Keratinocyte (primary cell): Measurements from ENCODE around the gene RNF125. TPM values are rescaled to one million over a fixed set of nuclear protein-coding genes. Genes with fewer than 3 reads are reported as not detected.
"Not testable (repeated sequence)": the region's sequence is repeated elsewhere in the genome, so short reads cannot be mapped to it uniquely, and the experiment has no call there.

Experiments used
- DNase-seq: peaks from one replicate; pipeline ENCODE4 v3.0.0-alpha.2; 2011; ENCODE audit warnings: low read depth, missing footprints, low spot score
- FAIRE-seq: peaks from 2 replicates; lab custom pipeline; 2011; peaks lifted over from hg19 to GRCh38; lab: Jason Lieb, UNC
- H2AFZ ChIP-seq: 2 replicates; pipeline ENCODE4 v1.6.0; 2012; ENCODE audit warnings: low read length, control low read depth, inconsistent platforms; ENCODE audit not compliant: control insufficient read depth
- H3K27ac ChIP-seq: 2 replicates; pipeline ENCODE4 v1.5.1; 2011; ENCODE audit warnings: low read length; ENCODE audit not compliant: control insufficient read depth, insufficient read depth
- H3K27me3 ChIP-seq: 3 replicates; pipeline ENCODE4 v1.6.0; 2011; ENCODE audit warnings: low read length; ENCODE audit not compliant: control insufficient read depth, insufficient read depth; ENCODE audit errors: extremely low read depth
- H3K36me3 ChIP-seq, 2 experiments: 2 replicates in 1 of 2; 3 replicates in 1 of 2; pipeline ENCODE4 v1.5.1; 2011; ENCODE audit warnings: low read length in 2 of 2, mild to moderate bottlenecking in 1 of 2; ENCODE audit not compliant: control insufficient read depth in 2 of 2, insufficient read depth in 2 of 2; ENCODE audit errors: extremely low read depth in 1 of 2
- H3K4me1 ChIP-seq: 3 replicates; pipeline ENCODE4 v1.5.1; 2011; ENCODE audit warnings: low read length; ENCODE audit not compliant: control insufficient read depth, insufficient read depth; ENCODE audit errors: extremely low read depth
- H3K4me2 ChIP-seq: 3 replicates; pipeline ENCODE4 v1.6.0; 2011; ENCODE audit warnings: low read depth, low read length; ENCODE audit not compliant: control insufficient read depth, insufficient read depth; ENCODE audit errors: extremely low read depth
- H3K4me3 ChIP-seq, 3 experiments: fragments of 200-600 bp in 1 of 3; sonication (generic) in 1 of 3; 2 replicates in 2 of 3; 3 replicates in 1 of 3; pipeline ENCODE4 v1.5.1; 2011 to 2016; ENCODE audit warnings: low read length in 3 of 3, mild to moderate bottlenecking in 3 of 3, control low read depth in 2 of 3, inconsistent platforms in 1 of 3, low read depth in 1 of 3, mixed read lengths in 1 of 3, mixed run types in 1 of 3, moderate library complexity in 1 of 3; ENCODE audit not compliant: control insufficient read depth in 2 of 3, insufficient read depth in 2 of 3; ENCODE audit errors: extremely low read depth in 1 of 3
- H3K79me2 ChIP-seq: 2 replicates; pipeline ENCODE4 v1.6.0; 2012; ENCODE audit warnings: low read length; ENCODE audit not compliant: control insufficient read depth, insufficient read depth
- H3K9ac ChIP-seq: 3 replicates; pipeline ENCODE4 v1.6.0; 2011; ENCODE audit warnings: low read length; ENCODE audit not compliant: control insufficient read depth, insufficient read depth; ENCODE audit errors: extremely low read depth
- H3K9me1 ChIP-seq: 3 replicates; pipeline ENCODE4 v1.6.0; 2011; ENCODE audit warnings: low read length; ENCODE audit not compliant: control insufficient read depth, insufficient read depth; ENCODE audit errors: extremely low read depth
- H3K9me3 ChIP-seq: 2 replicates; pipeline ENCODE4 v1.5.1; 2012; ENCODE audit warnings: low read depth, low read length; ENCODE audit not compliant: control insufficient read depth
- H4K20me1 ChIP-seq: 3 replicates; pipeline ENCODE4 v1.6.0; 2011; ENCODE audit warnings: low read length; ENCODE audit not compliant: control insufficient read depth, insufficient read depth; ENCODE audit errors: extremely low read depth
- CTCF ChIP-seq, 3 experiments: IDR thresholded peaks in 1 of 3; conservative IDR thresholded peaks in 1 of 3; optimal IDR thresholded peaks in 1 of 3; 2 replicates in 2 of 3; 3 replicates in 1 of 3; pipeline versions ENCODE3 to v1.5.1; 2011; ENCODE audit warnings: low read length in 3 of 3, mild to moderate bottlenecking in 3 of 3, moderate library complexity in 2 of 3, control low read depth in 1 of 3, inconsistent platforms in 1 of 3; ENCODE audit not compliant: insufficient read depth in 2 of 3; ENCODE audit errors: extremely low read depth in 1 of 3
- EZH2 ChIP-seq: IDR thresholded peaks from one replicate; pipeline ENCODE4 v1.6.1; 2012; ENCODE audit warnings: inconsistent platforms, mild to moderate bottlenecking, low read length, moderate library complexity
- dilution Hi-C: fragments of 300-500 bp; cut with MboI; formaldehyde crosslinking; loops from one replicate; pipeline ENCODE4 v1.7.0; 2020; ENCODE audit warnings: low sequenced_read_pairs; ENCODE audit not compliant: extremely low pct_ligation_motif_present
- polyA plus RNA-seq, 5 experiments: library from polyadenylated mRNA; depleted of rRNA in 3 of 5; stranded (reverse) in 3 of 5; stranded (forward) in 1 of 5; unstranded in 1 of 5; fragments of >200 nt; gene quantifications; 1 replicate in 1 of 5; 2 replicates in 3 of 5; 3 replicates in 1 of 5; pipeline versions ENCODE4 v1.2.1 to v1.2.3, GENCODE V29; 2011 to 2012; ENCODE audit warnings: missing spikeins in 2 of 5, low read depth in 1 of 5, low replicate concordance in 1 of 5

The RNF125 gene
- polyA plus RNA-seq, 1 donor (not counting 4 experiments of a cell fraction or from before 2014, with no cell fraction given), result 4.5 TPM

DNA sequence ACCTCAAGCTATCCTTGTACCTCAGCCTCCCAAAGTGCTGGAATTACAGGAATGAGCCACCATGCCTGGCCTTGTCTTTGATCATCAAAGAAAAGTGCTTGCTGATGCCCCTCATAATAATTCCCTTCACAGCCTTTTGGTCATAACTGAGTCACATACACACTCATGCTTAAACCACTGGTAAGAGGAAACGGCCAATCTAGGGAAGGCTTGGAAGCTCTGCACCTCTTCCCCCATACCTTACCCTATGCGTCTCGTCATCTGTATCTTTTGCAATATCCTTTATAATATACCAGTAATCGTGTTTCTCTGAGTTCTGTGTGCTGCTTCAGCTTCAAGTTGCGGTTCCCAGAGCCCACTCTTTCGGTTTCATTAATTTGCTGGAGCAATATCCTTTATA, 68.3 kb downstream of the RNF125 start:
- H3K79me2 ChIP-seq, result no peaks in the 10 kb centered on the region
- no peaks in the 10 kb centered on the region for H4K20me1 ChIP-seq
- dilution Hi-C loops, result no loop called here
- H2AFZ ChIP-seq, result no peak overlapping the region
- DNase-seq (peak; percentile 42), FAIRE-seq (peak; percentile 29)
- no peaks in the 10 kb centered on the region for H3K36me3 ChIP-seq
- H3K9me3 ChIP-seq, result no peaks in the 10 kb centered on the region
- no peaks in the 10 kb centered on the region for H3K9me1 ChIP-seq
- TF ChIP-seq CTCF (optimal IDR thresholded peaks at IDR 0.05 in 1 of 3, IDR thresholded peaks at IDR 0.05 in 1 of 3, conservative IDR thresholded peaks at IDR 0.05 in 1 of 3; ENCODE audit: extremely low read depth in 1 of 3, insufficient read depth in 2 of 3, low read length in 3 of 3), result no peak
- TF ChIP-seq EZH2, result no peak
- H3K9ac ChIP-seq, result no peak overlapping the region
- H3K27me3 ChIP-seq, result no peaks in the 10 kb centered on the region
- H3K4me1 ChIP-seq, result peaks cover 24% of the 10 kb centered on the region
- H3K27ac ChIP-seq, result no peak overlapping the region
- H3K4me2 ChIP-seq, result no peak overlapping the region
- no peak overlapping the region for H3K4me3 ChIP-seq

DNA sequence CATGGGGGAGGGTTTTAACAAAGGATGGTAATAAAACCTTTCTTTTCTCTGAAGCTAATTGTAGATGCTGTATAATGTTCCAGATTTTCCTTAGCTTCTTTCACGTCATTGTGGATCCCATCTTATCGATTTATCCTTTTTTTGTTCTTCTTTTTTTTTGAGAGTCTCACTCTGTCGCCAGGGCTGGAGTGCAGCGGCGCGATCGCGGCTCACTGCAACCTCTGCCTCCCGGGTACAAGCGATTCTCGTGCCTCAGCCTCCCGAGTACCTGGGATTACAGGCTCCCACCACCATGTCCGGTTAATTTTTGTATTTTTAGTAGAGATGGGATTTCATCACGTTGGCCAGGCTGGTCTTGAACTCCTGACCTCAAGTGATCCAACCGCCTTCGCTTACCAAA, 72.2 kb downstream of the RNF125 start:
- Histone ChIP-seq H3K4me1 (peaks cover 24% of the 10 kb centered on the region), H3K79me2 (peaks cover 33% of the 10 kb centered on the region)
- H3K9me1 ChIP-seq, dilution Hi-C loops, H4K20me1 ChIP-seq, DNase-seq, H3K27me3 ChIP-seq, H2AFZ ChIP-seq, H3K4me3 ChIP-seq, H3K9me3 ChIP-seq, H3K27ac ChIP-seq, H3K36me3 ChIP-seq, FAIRE-seq, H3K9ac ChIP-seq, H3K4me2 ChIP-seq: not testable (repeated sequence)

- no peaks in the 10 kb centered on the region for H3K9me1 ChIP-seq
- no peak for TF ChIP-seq CTCF (optimal IDR thresholded peaks at IDR 0.05 in 1 of 3, IDR thresholded peaks at IDR 0.05 in 1 of 3, conservative IDR thresholded peaks at IDR 0.05 in 1 of 3; ENCODE audit: extremely low read depth in 1 of 3, insufficient read depth in 2 of 3, low read length in 3 of 3)
- no peak for TF ChIP-seq EZH2
These were observed 72.7 kb downstream of the RNF125 start for GRCh38 chr18:32091325-32091723.

More at GRCh38 chr18:32091325-32091723, 72.7 kb downstream of the RNF125 start:
- Histone ChIP-seq H3K4me3 (peak overlapping the region; percentile 62 to 71 (median 67)), H3K9me3 (no peaks in the 10 kb centered on the region), H3K79me2 (peaks cover 38% of the 10 kb centered on the region), H3K27me3 (no peaks in the 10 kb centered on the region), H3K4me2 (peak overlapping the region; percentile 63), H2AFZ (peak overlapping the region; percentile 52), H3K27ac (peak overlapping the region; percentile 89), H4K20me1 (peaks cover 2% of the 10 kb centered on the region), H3K9ac (peak overlapping the region; percentile 93), H3K4me1 (peaks cover 21% of the 10 kb centered on the region), H3K36me3 (peaks cover 0 to 5% of the 10 kb centered on the region in 2 experiments)
- dilution Hi-C loops, result no loop called here
- DNase-seq, result no peak
- FAIRE-seq, result no peak
